ENCODE measurements around the gene RFX8.

The RFX8 gene

GRCh38 chr2:101415220-101415619 is 59.7 kb downstream of the RFX8 start:
- TF ChIP-seq CTCF (IDR thresholded peaks at IDR 0.05; ENCODE audit: low read depth, low read length, missing control alignments) = no peak
- DNase-seq = no peak
- in situ Hi-C loops (cut with HindIII; ENCODE audit: low pct_ligation_motif_present, low sequenced_read_pairs) = no loop called here
- Histone ChIP-seq H3K4me3 (ENCODE audit: low read depth, low read length) (no peak overlapping the region), H3K27me3 (replicated peaks) (no peaks in the 10 kb centered on the region), H3K27ac (no peak overlapping the region), H3K36me3 (replicated peaks) (no peaks in the 10 kb centered on the region)

- Histone ChIP-seq H3K4me3 (ENCODE audit: low read depth, low read length) (no peak overlapping the region), H3K36me3 (replicated peaks) (no peaks in the 10 kb centered on the region), H3K27me3 (replicated peaks) (no peaks in the 10 kb centered on the region), H3K27ac (no peak overlapping the region)
- DNase-seq = no peak
- TF ChIP-seq CTCF (IDR thresholded peaks at IDR 0.05; ENCODE audit: low read depth, low read length, missing control alignments) = no peak
- in situ Hi-C loops (cut with HindIII; ENCODE audit: low pct_ligation_motif_present, low sequenced_read_pairs) = no loop called here
Measured at GRCh38 chr2:101412092-101412694, 62.7 kb downstream of the RFX8 start.

- Histone ChIP-seq H3K4me3 (ENCODE audit: low read depth, low read length) (no peak overlapping the region), H3K27ac (no peak overlapping the region), H3K36me3 (replicated peaks) (no peaks in the 10 kb centered on the region), H3K27me3 (replicated peaks) (no peaks in the 10 kb centered on the region)
- no peak for TF ChIP-seq CTCF (IDR thresholded peaks at IDR 0.05; ENCODE audit: low read depth, low read length, missing control alignments)
- in situ Hi-C loops (cut with HindIII; ENCODE audit: low pct_ligation_motif_present, low sequenced_read_pairs) = no loop called here
- DNase-seq = no peak
Measured at GRCh38 chr2:101410746-101411145, 64.2 kb downstream of the RFX8 start.

GRCh38 chr2:101410114-101410513 is 64.8 kb downstream of the RFX8 start:
- no peak for TF ChIP-seq CTCF (IDR thresholded peaks at IDR 0.05; ENCODE audit: low read depth, low read length, missing control alignments)
- H3K4me3 ChIP-seq (ENCODE audit: low read depth, low read length) = no peak overlapping the region
- in situ Hi-C loops (cut with HindIII; ENCODE audit: low pct_ligation_motif_present, low sequenced_read_pairs) = no loop called here
- H3K36me3 ChIP-seq (replicated peaks) = no peaks in the 10 kb centered on the region
- H3K27me3 ChIP-seq (replicated peaks) = no peaks in the 10 kb centered on the region
- no peak overlapping the region for H3K27ac ChIP-seq
- DNase-seq = no peak

- in situ Hi-C loops (cut with HindIII; ENCODE audit: low pct_ligation_motif_present, low sequenced_read_pairs) = no loop called here
- H3K4me3 ChIP-seq (ENCODE audit: low read depth, low read length) = no peak overlapping the region
- H3K27me3 ChIP-seq (replicated peaks) = no peaks in the 10 kb centered on the region
Measured at GRCh38 chr2:101409699-101410098, 65.2 kb downstream of the RFX8 start.

More at GRCh38 chr2:101409699-101410098, 65.2 kb downstream of the RFX8 start:
- H3K36me3 ChIP-seq (replicated peaks) = no peaks in the 10 kb centered on the region
- TF ChIP-seq CTCF (IDR thresholded peaks at IDR 0.05; ENCODE audit: low read depth, low read length, missing control alignments) = no peak
- no peak for DNase-seq
- H3K27ac ChIP-seq = no peak overlapping the region
